ENCODE data around the gene WNT5A. TPM values are rescaled to one million over a fixed set of nuclear protein-coding genes. Genes with fewer than 3 reads are reported as not detected.

WNT5A gene
- polyA plus RNA-seq, 1 donor (not counting 4 experiments of a cell fraction or from before 2014, with no cell fraction given): 9.4 TPM

- H3K4me3 ChIP-seq (ENCODE audit: control insufficient read depth in 2 of 3, extremely low read depth in 1 of 3, insufficient read depth in 2 of 3, low read depth in 1 of 3, low read length in 3 of 3): no peak overlapping the region
- no peak overlapping the region for H3K27ac ChIP-seq (ENCODE audit: control insufficient read depth, insufficient read depth, low read length)
- FAIRE-seq (peak; percentile 39), DNase-seq (ENCODE audit: low read depth, low spot score) (no peak)
- no peaks in the 10 kb centered on the region for H3K9me1 ChIP-seq (ENCODE audit: control insufficient read depth, extremely low read depth, insufficient read depth, low read length)
- H2AFZ ChIP-seq (ENCODE audit: control insufficient read depth, low read length): no peak overlapping the region
- H3K79me2 ChIP-seq (ENCODE audit: control insufficient read depth, insufficient read depth, low read length): no peaks in the 10 kb centered on the region
- TF ChIP-seq CTCF (optimal IDR thresholded peaks at IDR 0.05 in 1 of 3, IDR thresholded peaks at IDR 0.05 in 1 of 3, conservative IDR thresholded peaks at IDR 0.05 in 1 of 3; ENCODE audit: extremely low read depth in 1 of 3, insufficient read depth in 2 of 3, low read length in 3 of 3) (no peak), EZH2 (IDR thresholded peaks at IDR 0.05; ENCODE audit: low read length) (no peak)
- H3K27me3 ChIP-seq (ENCODE audit: control insufficient read depth, extremely low read depth, insufficient read depth, low read length): no peaks in the 10 kb centered on the region
- H3K36me3 ChIP-seq (ENCODE audit: control insufficient read depth in 2 of 2, extremely low read depth in 1 of 2, insufficient read depth in 2 of 2, low read length in 2 of 2): no peaks in the 10 kb centered on the region
- no peak overlapping the region for H3K9ac ChIP-seq (ENCODE audit: control insufficient read depth, extremely low read depth, insufficient read depth, low read length)
- H4K20me1 ChIP-seq (ENCODE audit: control insufficient read depth, extremely low read depth, insufficient read depth, low read length): no peaks in the 10 kb centered on the region
- H3K4me1 ChIP-seq (ENCODE audit: control insufficient read depth, extremely low read depth, insufficient read depth, low read length): peaks cover 42% of the 10 kb centered on the region
- dilution Hi-C loops (cut with MboI; ENCODE audit: extremely low pct_ligation_motif_present, low sequenced_read_pairs): no loop called here
- H3K4me2 ChIP-seq (ENCODE audit: control insufficient read depth, extremely low read depth, insufficient read depth, low read depth, low read length): no peak overlapping the region
- no peaks in the 10 kb centered on the region for H3K9me3 ChIP-seq (ENCODE audit: control insufficient read depth, low read depth, low read length)
These were observed 36.4 kb upstream of the WNT5A start for GRCh38 chr3:55523471-55523870.

GRCh38 chr3:55521738-55522421, 34.8 kb upstream of the WNT5A start:
- Histone ChIP-seq H3K4me2 (ENCODE audit: control insufficient read depth, extremely low read depth, insufficient read depth, low read depth, low read length) (peak overlapping the region; percentile 33), H3K36me3 (ENCODE audit: control insufficient read depth in 2 of 2, extremely low read depth in 1 of 2, insufficient read depth in 2 of 2, low read length in 2 of 2) (no peaks in the 10 kb centered on the region), H3K9me1 (ENCODE audit: control insufficient read depth, extremely low read depth, insufficient read depth, low read length) (no peaks in the 10 kb centered on the region), H2AFZ (ENCODE audit: control insufficient read depth, low read length) (no peak overlapping the region), H3K4me1 (ENCODE audit: control insufficient read depth, extremely low read depth, insufficient read depth, low read length) (peaks cover 45% of the 10 kb centered on the region), H3K9ac (ENCODE audit: control insufficient read depth, extremely low read depth, insufficient read depth, low read length) (no peak overlapping the region), H3K27me3 (ENCODE audit: control insufficient read depth, extremely low read depth, insufficient read depth, low read length) (no peaks in the 10 kb centered on the region), H3K27ac (ENCODE audit: control insufficient read depth, insufficient read depth, low read length) (no peak overlapping the region), H3K9me3 (ENCODE audit: control insufficient read depth, low read depth, low read length) (no peaks in the 10 kb centered on the region), H4K20me1 (ENCODE audit: control insufficient read depth, extremely low read depth, insufficient read depth, low read length) (no peaks in the 10 kb centered on the region), H3K79me2 (ENCODE audit: control insufficient read depth, insufficient read depth, low read length) (no peaks in the 10 kb centered on the region), H3K4me3 (ENCODE audit: control insufficient read depth in 2 of 3, extremely low read depth in 1 of 3, insufficient read depth in 2 of 3, low read depth in 1 of 3, low read length in 3 of 3) (no peak overlapping the region)
- TF ChIP-seq EZH2 (IDR thresholded peaks at IDR 0.05; ENCODE audit: low read length) (no peak), CTCF (optimal IDR thresholded peaks at IDR 0.05 in 1 of 3, IDR thresholded peaks at IDR 0.05 in 1 of 3, conservative IDR thresholded peaks at IDR 0.05 in 1 of 3; ENCODE audit: extremely low read depth in 1 of 3, insufficient read depth in 2 of 3, low read length in 3 of 3) (no peak)
- dilution Hi-C loops (cut with MboI; ENCODE audit: extremely low pct_ligation_motif_present, low sequenced_read_pairs): no loop called here
- DNase-seq (ENCODE audit: low read depth, low spot score) (no peak), FAIRE-seq (no peak)
